ENCODE data around the gene NLRP5.
"Not testable (repeated sequence)": the region's sequence is repeated elsewhere in the genome, so short reads cannot be mapped to it uniquely, and the experiment has no call there.

NLRP5 gene

GRCh38 chr19:56098237-56098636 lies 111.7 kb downstream of the NLRP5 start:
- not testable (repeated sequence) for DNase-seq (ENCODE audit: low read depth in 1 of 2, low spot score in 1 of 2)

GRCh38 chr19:56098731-56099568 lies 112.4 kb downstream of the NLRP5 start:
- DNase-seq (ENCODE audit: low read depth in 1 of 2, low spot score in 1 of 2) = no peak

GRCh38 chr19:56099638-56100539 lies 113.3 kb downstream of the NLRP5 start:
- no peak for DNase-seq (ENCODE audit: low read depth in 1 of 2, low spot score in 1 of 2)

GRCh38 chr19:56101095-56101494 lies 114.5 kb downstream of the NLRP5 start:
- DNase-seq (ENCODE audit: low read depth in 1 of 2, low spot score in 1 of 2) = no peak

GRCh38 chr19:56101746-56102535 lies 115.4 kb downstream of the NLRP5 start:
- no peak for DNase-seq (ENCODE audit: low read depth in 1 of 2, low spot score in 1 of 2)

- no peak for DNase-seq (ENCODE audit: low read depth in 1 of 2, low spot score in 1 of 2)
Observed at GRCh38 chr19:56103027-56103614, 116.5 kb downstream of the NLRP5 start.

- DNase-seq (ENCODE audit: low read depth in 1 of 2, low spot score in 1 of 2) = no peak
Observed at GRCh38 chr19:56104423-56104822, 117.8 kb downstream of the NLRP5 start.

GRCh38 chr19:56105090-56105701 lies 118.6 kb downstream of the NLRP5 start:
- peak in 1 of 2 donors; percentile 38 for DNase-seq (ENCODE audit: low read depth in 1 of 2, low spot score in 1 of 2)

GRCh38 chr19:56105831-56106396 lies 119.3 kb downstream of the NLRP5 start:
- not testable (repeated sequence) for DNase-seq (ENCODE audit: low read depth in 1 of 2, low spot score in 1 of 2)

- no peak for DNase-seq (ENCODE audit: low read depth in 1 of 2, low spot score in 1 of 2)
Observed at GRCh38 chr19:56106397-56106849, 119.8 kb downstream of the NLRP5 start.

- no peak for DNase-seq (ENCODE audit: low read depth in 1 of 2, low spot score in 1 of 2)
Observed at GRCh38 chr19:56106993-56107392, 120.4 kb downstream of the NLRP5 start.

- DNase-seq (ENCODE audit: low read depth in 1 of 2, low spot score in 1 of 2) = no peak
Observed at GRCh38 chr19:56107626-56108351, 121.2 kb downstream of the NLRP5 start.

- DNase-seq (ENCODE audit: low read depth in 1 of 2, low spot score in 1 of 2) = no peak
Observed at GRCh38 chr19:56108447-56109195, 122.0 kb downstream of the NLRP5 start.

- no peak for DNase-seq (ENCODE audit: low read depth in 1 of 2, low spot score in 1 of 2)
Observed at GRCh38 chr19:56109226-56109625, 122.7 kb downstream of the NLRP5 start.

GRCh38 chr19:56110515-56111448 lies 124.2 kb downstream of the NLRP5 start:
- no peak for DNase-seq (ENCODE audit: low read depth in 1 of 2, low spot score in 1 of 2)
